Upper lobe of left lung (tissue), 4 donors: Measurements from ENCODE around the gene PLPPR3.

ENCODE experiments used
- POLR2A ChIP-seq, 4 donors: fragments of 450-650 bp; IDR thresholded peaks; one replicate each; pipeline ENCODE4 v1.5.1; 2016 to 2017; ENCODE audit warnings: antibody characterized with exemption in 4 of 4, mild to moderate bottlenecking in 2 of 4
- POLR2AphosphoS5 ChIP-seq, 2 donors: sonication (generic); formaldehyde crosslinking; IDR thresholded peaks; one replicate each; pipeline ENCODE4 v1.5.1; 2017; ENCODE audit warnings: antibody characterized with exemption in 2 of 2
- TF ChIP-seq, protein P1 (sequence below), 6 experiments: fragments of 450-650 bp in 4 of 6; fragments of 200-600 bp in 2 of 6; sonication (generic) in 2 of 6; IDR thresholded peaks; one replicate each; pipeline ENCODE4 v1.5.1; 2016 to 2019; ENCODE audit warnings: antibody characterized with exemption in 6 of 6

GRCh38 chr19:812747-813218 lies 9.0 kb downstream of the PLPPR3 start:
- TF ChIP-seq, protein P1, sequence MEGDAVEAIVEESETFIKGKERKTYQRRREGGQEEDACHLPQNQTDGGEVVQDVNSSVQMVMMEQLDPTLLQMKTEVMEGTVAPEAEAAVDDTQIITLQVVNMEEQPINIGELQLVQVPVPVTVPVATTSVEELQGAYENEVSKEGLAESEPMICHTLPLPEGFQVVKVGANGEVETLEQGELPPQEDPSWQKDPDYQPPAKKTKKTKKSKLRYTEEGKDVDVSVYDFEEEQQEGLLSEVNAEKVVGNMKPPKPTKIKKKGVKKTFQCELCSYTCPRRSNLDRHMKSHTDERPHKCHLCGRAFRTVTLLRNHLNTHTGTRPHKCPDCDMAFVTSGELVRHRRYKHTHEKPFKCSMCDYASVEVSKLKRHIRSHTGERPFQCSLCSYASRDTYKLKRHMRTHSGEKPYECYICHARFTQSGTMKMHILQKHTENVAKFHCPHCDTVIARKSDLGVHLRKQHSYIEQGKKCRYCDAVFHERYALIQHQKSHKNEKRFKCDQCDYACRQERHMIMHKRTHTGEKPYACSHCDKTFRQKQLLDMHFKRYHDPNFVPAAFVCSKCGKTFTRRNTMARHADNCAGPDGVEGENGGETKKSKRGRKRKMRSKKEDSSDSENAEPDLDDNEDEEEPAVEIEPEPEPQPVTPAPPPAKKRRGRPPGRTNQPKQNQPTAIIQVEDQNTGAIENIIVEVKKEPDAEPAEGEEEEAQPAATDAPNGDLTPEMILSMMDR (IDR thresholded peaks at IDR 0.05), result no peak
- no peak for TF ChIP-seq POLR2A (IDR thresholded peaks at IDR 0.05)
- TF ChIP-seq POLR2AphosphoS5 (IDR thresholded peaks at IDR 0.05), result no peak
